Measurements from ENCODE around the gene MRGPRD.

MRGPRD gene

GRCh38 chr11:68946416-68947090 lies 34.2 kb downstream of the MRGPRD start:
- TF ChIP-seq CTCF (IDR thresholded peaks at IDR 0.05; ENCODE audit: insufficient read depth, low read depth, low read length, missing control alignments): no peak
- no peak overlapping the region for H3K4me3 ChIP-seq (ENCODE audit: low read depth, low read length)
- DNase-seq (ENCODE audit: low read depth): no peak

GRCh38 chr11:68942751-68943271 lies 38.0 kb downstream of the MRGPRD start:
- no peak for DNase-seq (ENCODE audit: low read depth)
- no peak for TF ChIP-seq CTCF (IDR thresholded peaks at IDR 0.05; ENCODE audit: insufficient read depth, low read depth, low read length, missing control alignments)
- no peak overlapping the region for H3K4me3 ChIP-seq (ENCODE audit: low read depth, low read length)

- H3K4me3 ChIP-seq (ENCODE audit: low read depth, low read length): no peak overlapping the region
- no peak for DNase-seq (ENCODE audit: low read depth)
- TF ChIP-seq CTCF (IDR thresholded peaks at IDR 0.05; ENCODE audit: insufficient read depth, low read depth, low read length, missing control alignments): no peak
These were observed 38.6 kb downstream of the MRGPRD start for GRCh38 chr11:68942095-68942620.

GRCh38 chr11:68941324-68942094 lies 39.3 kb downstream of the MRGPRD start:
- no peak for TF ChIP-seq CTCF (IDR thresholded peaks at IDR 0.05; ENCODE audit: insufficient read depth, low read depth, low read length, missing control alignments)
- H3K4me3 ChIP-seq (ENCODE audit: low read depth, low read length): no peak overlapping the region
- DNase-seq (ENCODE audit: low read depth): no peak

- H3K4me3 ChIP-seq (ENCODE audit: low read depth, low read length): no peak overlapping the region
- DNase-seq (ENCODE audit: low read depth): no peak
- TF ChIP-seq CTCF (IDR thresholded peaks at IDR 0.05; ENCODE audit: insufficient read depth, low read depth, low read length, missing control alignments): no peak
These were observed 40.0 kb downstream of the MRGPRD start for GRCh38 chr11:68940651-68941323.

GRCh38 chr11:68939583-68940555 lies 40.9 kb downstream of the MRGPRD start:
- no peak for DNase-seq (ENCODE audit: low read depth)
- H3K4me3 ChIP-seq (ENCODE audit: low read depth, low read length): no peak overlapping the region
- TF ChIP-seq CTCF (IDR thresholded peaks at IDR 0.05; ENCODE audit: insufficient read depth, low read depth, low read length, missing control alignments): no peak
